HL-60 (cell line): ENCODE measurements around the gene FAM156B.
"Not testable (repeated sequence)": the region's sequence is repeated elsewhere in the genome, so short reads cannot be mapped to it uniquely, and the experiment has no call there.

Experiments used
- GABPA ChIP-seq: IDR thresholded peaks from 2 replicates; pipeline ENCODE4 v1.6.1; 2012; ENCODE audit warnings: low read depth
- POLR2AphosphoS5 ChIP-seq: IDR thresholded peaks from 2 replicates; pipeline ENCODE4 v1.6.1; 2012; ENCODE audit warnings: low read depth
- SPI1 ChIP-seq: IDR thresholded peaks from 2 replicates; pipeline ENCODE4 v1.6.1; 2012; ENCODE audit warnings: low read depth, mild to moderate bottlenecking, borderline replicate concordance
- TF ChIP-seq, protein P1 (sequence below): IDR thresholded peaks from one replicate; pipeline ENCODE4 v1.5.1; 2011; ENCODE audit warnings: low read length, control low read depth, inconsistent platforms; ENCODE audit not compliant: insufficient read depth
- TF ChIP-seq, protein P2 (sequence below): IDR thresholded peaks from 2 replicates; pipeline ENCODE4 v1.6.1; 2012; ENCODE audit warnings: low read depth; ENCODE audit not compliant: insufficient replicate concordance

DNA sequence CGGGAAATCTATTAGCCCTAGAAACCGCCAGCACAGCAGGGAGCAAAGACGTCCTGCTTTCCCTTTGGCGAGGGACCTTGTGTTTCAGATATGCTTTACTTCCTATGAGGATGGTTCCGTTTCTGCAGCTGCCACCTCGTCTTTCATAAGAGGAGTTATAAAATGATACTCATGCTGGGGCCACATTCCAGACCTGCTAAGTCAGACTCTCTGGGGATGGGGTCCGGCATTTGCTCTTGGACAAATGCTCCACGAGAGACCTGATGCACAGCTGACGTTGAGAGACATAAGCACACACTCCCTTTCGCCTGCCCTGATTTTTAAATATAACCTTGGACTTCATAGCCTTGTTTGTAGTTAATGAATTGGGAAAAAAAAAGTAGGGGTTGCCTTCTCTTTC is 44.6 kb downstream of the FAM156B start:
- TF ChIP-seq POLR2AphosphoS5, SPI1, GABPA: not testable (repeated sequence)
- TF ChIP-seq, protein P1, sequence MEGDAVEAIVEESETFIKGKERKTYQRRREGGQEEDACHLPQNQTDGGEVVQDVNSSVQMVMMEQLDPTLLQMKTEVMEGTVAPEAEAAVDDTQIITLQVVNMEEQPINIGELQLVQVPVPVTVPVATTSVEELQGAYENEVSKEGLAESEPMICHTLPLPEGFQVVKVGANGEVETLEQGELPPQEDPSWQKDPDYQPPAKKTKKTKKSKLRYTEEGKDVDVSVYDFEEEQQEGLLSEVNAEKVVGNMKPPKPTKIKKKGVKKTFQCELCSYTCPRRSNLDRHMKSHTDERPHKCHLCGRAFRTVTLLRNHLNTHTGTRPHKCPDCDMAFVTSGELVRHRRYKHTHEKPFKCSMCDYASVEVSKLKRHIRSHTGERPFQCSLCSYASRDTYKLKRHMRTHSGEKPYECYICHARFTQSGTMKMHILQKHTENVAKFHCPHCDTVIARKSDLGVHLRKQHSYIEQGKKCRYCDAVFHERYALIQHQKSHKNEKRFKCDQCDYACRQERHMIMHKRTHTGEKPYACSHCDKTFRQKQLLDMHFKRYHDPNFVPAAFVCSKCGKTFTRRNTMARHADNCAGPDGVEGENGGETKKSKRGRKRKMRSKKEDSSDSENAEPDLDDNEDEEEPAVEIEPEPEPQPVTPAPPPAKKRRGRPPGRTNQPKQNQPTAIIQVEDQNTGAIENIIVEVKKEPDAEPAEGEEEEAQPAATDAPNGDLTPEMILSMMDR: not testable (repeated sequence)
- TF ChIP-seq, protein P2, sequence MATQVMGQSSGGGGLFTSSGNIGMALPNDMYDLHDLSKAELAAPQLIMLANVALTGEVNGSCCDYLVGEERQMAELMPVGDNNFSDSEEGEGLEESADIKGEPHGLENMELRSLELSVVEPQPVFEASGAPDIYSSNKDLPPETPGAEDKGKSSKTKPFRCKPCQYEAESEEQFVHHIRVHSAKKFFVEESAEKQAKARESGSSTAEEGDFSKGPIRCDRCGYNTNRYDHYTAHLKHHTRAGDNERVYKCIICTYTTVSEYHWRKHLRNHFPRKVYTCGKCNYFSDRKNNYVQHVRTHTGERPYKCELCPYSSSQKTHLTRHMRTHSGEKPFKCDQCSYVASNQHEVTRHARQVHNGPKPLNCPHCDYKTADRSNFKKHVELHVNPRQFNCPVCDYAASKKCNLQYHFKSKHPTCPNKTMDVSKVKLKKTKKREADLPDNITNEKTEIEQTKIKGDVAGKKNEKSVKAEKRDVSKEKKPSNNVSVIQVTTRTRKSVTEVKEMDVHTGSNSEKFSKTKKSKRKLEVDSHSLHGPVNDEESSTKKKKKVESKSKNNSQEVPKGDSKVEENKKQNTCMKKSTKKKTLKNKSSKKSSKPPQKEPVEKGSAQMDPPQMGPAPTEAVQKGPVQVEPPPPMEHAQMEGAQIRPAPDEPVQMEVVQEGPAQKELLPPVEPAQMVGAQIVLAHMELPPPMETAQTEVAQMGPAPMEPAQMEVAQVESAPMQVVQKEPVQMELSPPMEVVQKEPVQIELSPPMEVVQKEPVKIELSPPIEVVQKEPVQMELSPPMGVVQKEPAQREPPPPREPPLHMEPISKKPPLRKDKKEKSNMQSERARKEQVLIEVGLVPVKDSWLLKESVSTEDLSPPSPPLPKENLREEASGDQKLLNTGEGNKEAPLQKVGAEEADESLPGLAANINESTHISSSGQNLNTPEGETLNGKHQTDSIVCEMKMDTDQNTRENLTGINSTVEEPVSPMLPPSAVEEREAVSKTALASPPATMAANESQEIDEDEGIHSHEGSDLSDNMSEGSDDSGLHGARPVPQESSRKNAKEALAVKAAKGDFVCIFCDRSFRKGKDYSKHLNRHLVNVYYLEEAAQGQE: not testable (repeated sequence)
